HL-60 (cell line): ENCODE results near the gene TENT4A.

Source experiments
- DNase-seq, 2 experiments: peaks; one replicate each; pipeline ENCODE4 v3.0.0-alpha.2; 2010 to 2020; ENCODE audit warnings: low read depth in 1 of 2, low spot score in 1 of 2
- H3K27ac ChIP-seq: fragments of 250-450 bp; sonication (Bioruptor Pico); replicated peaks from 2 replicates; pipeline ENCODE4 v1.5.1; 2020; ENCODE audit warnings: mild to moderate bottlenecking, moderate library complexity
- H3K27me3 ChIP-seq: fragments of 250-450 bp; sonication (Bioruptor Pico); 2 replicates; pipeline ENCODE4 v1.5.1; 2021; ENCODE audit warnings: mild to moderate bottlenecking, moderate library complexity; ENCODE audit not compliant: insufficient read depth, poor library complexity, severe bottlenecking
- H3K4me3 ChIP-seq: replicated peaks from 2 replicates; pipeline ENCODE4 v1.5.1; 2011; ENCODE audit warnings: mild to moderate bottlenecking, control low read depth, low read length; ENCODE audit not compliant: insufficient read depth
- GABPA ChIP-seq: IDR thresholded peaks from 2 replicates; pipeline ENCODE4 v1.6.1; 2012; ENCODE audit warnings: low read depth
- POLR2AphosphoS5 ChIP-seq: IDR thresholded peaks from 2 replicates; pipeline ENCODE4 v1.6.1; 2012; ENCODE audit warnings: low read depth
- SPI1 ChIP-seq: IDR thresholded peaks from 2 replicates; pipeline ENCODE4 v1.6.1; 2012; ENCODE audit warnings: low read depth, mild to moderate bottlenecking, borderline replicate concordance
- TF ChIP-seq, protein P1 (sequence below): IDR thresholded peaks from one replicate; pipeline ENCODE4 v1.5.1; 2011; ENCODE audit warnings: low read length, control low read depth, inconsistent platforms; ENCODE audit not compliant: insufficient read depth
- TF ChIP-seq, protein P2 (sequence below): IDR thresholded peaks from 2 replicates; pipeline ENCODE4 v1.6.1; 2012; ENCODE audit warnings: low read depth; ENCODE audit not compliant: insufficient replicate concordance

The TENT4A gene

DNA sequence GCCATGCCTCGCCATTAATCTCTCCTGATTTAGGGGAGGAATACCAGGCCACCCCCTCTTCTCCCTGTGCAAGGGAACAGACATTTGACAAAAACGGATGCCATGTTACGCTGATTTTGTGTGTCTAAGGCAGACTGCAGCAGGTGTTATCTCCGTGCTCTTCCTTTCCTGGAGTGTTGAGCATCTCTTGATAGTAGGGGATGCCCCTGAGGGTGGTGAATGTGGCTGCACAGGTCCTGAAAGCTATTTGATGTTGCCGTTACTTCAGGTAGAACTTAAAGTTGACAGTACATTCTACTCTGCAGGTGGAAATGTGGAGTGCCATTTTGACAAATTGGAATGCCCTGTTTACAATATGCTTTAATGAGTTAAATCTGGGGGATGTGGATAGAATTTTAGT lies 21.5 kb downstream of the TENT4A start:
- no peak overlapping the region for H3K27ac ChIP-seq

DNA sequence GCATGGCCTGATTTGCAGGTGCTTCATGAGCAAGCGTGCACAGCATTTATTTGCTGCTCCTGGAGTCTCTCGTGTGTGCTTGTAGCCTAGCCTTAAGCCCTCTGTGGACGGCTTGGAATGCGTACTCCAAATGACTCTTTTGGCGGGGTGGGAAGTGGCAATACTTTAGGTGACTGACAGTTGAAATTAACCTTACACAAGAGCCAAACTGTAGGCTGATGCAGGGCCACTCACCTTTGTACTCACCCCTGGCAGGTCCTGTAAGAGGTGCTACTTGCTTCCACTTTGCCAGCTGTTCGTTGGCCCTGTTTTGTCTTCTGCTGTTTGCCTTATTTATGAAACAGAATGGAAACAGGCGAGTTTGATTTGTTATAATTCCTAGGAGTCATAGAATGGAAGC lies 22.9 kb downstream of the TENT4A start:
- Histone ChIP-seq H3K27ac (no peak overlapping the region), H3K4me3 (no peak overlapping the region), H3K27me3 (no peaks in the 10 kb centered on the region)
- TF ChIP-seq, protein P1, sequence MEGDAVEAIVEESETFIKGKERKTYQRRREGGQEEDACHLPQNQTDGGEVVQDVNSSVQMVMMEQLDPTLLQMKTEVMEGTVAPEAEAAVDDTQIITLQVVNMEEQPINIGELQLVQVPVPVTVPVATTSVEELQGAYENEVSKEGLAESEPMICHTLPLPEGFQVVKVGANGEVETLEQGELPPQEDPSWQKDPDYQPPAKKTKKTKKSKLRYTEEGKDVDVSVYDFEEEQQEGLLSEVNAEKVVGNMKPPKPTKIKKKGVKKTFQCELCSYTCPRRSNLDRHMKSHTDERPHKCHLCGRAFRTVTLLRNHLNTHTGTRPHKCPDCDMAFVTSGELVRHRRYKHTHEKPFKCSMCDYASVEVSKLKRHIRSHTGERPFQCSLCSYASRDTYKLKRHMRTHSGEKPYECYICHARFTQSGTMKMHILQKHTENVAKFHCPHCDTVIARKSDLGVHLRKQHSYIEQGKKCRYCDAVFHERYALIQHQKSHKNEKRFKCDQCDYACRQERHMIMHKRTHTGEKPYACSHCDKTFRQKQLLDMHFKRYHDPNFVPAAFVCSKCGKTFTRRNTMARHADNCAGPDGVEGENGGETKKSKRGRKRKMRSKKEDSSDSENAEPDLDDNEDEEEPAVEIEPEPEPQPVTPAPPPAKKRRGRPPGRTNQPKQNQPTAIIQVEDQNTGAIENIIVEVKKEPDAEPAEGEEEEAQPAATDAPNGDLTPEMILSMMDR = no peak
- no peak for TF ChIP-seq GABPA
- no peak for TF ChIP-seq SPI1
- no peak for TF ChIP-seq POLR2AphosphoS5
- TF ChIP-seq, protein P2, sequence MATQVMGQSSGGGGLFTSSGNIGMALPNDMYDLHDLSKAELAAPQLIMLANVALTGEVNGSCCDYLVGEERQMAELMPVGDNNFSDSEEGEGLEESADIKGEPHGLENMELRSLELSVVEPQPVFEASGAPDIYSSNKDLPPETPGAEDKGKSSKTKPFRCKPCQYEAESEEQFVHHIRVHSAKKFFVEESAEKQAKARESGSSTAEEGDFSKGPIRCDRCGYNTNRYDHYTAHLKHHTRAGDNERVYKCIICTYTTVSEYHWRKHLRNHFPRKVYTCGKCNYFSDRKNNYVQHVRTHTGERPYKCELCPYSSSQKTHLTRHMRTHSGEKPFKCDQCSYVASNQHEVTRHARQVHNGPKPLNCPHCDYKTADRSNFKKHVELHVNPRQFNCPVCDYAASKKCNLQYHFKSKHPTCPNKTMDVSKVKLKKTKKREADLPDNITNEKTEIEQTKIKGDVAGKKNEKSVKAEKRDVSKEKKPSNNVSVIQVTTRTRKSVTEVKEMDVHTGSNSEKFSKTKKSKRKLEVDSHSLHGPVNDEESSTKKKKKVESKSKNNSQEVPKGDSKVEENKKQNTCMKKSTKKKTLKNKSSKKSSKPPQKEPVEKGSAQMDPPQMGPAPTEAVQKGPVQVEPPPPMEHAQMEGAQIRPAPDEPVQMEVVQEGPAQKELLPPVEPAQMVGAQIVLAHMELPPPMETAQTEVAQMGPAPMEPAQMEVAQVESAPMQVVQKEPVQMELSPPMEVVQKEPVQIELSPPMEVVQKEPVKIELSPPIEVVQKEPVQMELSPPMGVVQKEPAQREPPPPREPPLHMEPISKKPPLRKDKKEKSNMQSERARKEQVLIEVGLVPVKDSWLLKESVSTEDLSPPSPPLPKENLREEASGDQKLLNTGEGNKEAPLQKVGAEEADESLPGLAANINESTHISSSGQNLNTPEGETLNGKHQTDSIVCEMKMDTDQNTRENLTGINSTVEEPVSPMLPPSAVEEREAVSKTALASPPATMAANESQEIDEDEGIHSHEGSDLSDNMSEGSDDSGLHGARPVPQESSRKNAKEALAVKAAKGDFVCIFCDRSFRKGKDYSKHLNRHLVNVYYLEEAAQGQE = no peak
- no peak for DNase-seq

More for the DNA sequence above, 21.5 kb downstream of the TENT4A start:
- H3K27me3 ChIP-seq = no peaks in the 10 kb centered on the region
- no peak overlapping the region for H3K4me3 ChIP-seq
- no peak for DNase-seq
- TF ChIP-seq, protein P1 = no peak
- TF ChIP-seq, protein P2 = no peak
- TF ChIP-seq SPI1 = no peak
- TF ChIP-seq GABPA = no peak
- no peak for TF ChIP-seq POLR2AphosphoS5

DNA sequence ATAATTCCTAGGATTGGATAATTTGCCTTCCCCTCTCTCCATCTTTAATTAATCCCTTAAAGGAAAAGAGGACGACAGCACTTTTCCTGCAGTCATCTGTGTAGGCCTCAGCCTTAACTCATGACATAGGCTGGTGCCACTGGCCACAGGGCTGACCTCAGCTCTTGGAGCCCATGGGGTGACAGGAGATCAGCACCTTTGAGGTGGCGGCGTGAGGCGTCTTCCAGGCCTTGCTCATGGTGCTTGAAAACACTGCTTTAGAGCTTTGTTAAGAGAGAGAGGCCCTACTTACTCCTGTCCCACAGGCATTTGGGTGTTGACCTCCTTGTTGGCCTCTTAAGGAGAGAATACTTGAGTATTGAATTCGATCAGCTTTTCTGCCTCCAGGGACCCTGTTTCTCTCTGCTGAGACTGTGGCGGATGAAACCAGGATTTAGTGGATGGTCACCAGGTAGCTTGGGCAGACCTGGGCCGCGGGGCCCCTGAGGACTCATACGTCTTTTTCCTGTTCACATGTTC lies 23.4 kb downstream of the TENT4A start:
- no peak overlapping the region for H3K27ac ChIP-seq
- no peak overlapping the region for H3K4me3 ChIP-seq
- TF ChIP-seq, protein P2 = no peak
- TF ChIP-seq SPI1 (no peak), POLR2AphosphoS5 (no peak), GABPA (no peak)
- TF ChIP-seq, protein P1 = no peak
- H3K27me3 ChIP-seq = no peaks in the 10 kb centered on the region
- no peak for DNase-seq
